SK-N-SH treated with all-trans-retinoic acid at 6 μM for 48 hours (cell line): ENCODE results near the gene TTC27.
"Not testable (repeated sequence)": the region's sequence is repeated elsewhere in the genome, so short reads cannot be mapped to it uniquely, and the experiment has no call there.

Source experiments
- ATAC-seq: fragments of 200-7000 bp; cut with Tn5 transposase; 3 replicates; pipeline ENCODE4 v1.9.1; 2020; ENCODE audit warnings: mild to moderate bottlenecking, moderate library complexity
- BACH2 ChIP-seq: fragments of 250-450 bp; sonication (Bioruptor Pico); IDR thresholded peaks from 2 replicates; pipeline ENCODE4 v1.9.0; 2021; ENCODE audit warnings: mild to moderate bottlenecking, borderline replicate concordance
- CREB5 ChIP-seq: fragments of 250-450 bp; sonication (Bioruptor Pico); IDR thresholded peaks from 2 replicates; pipeline ENCODE4 v1.5.1; 2020; ENCODE audit warnings: low read depth, mild to moderate bottlenecking, moderate library complexity
- CSDC2 ChIP-seq: fragments of 250-450 bp; sonication (Bioruptor Pico); IDR thresholded peaks from 2 replicates; pipeline ENCODE4 v1.5.0; 2020; ENCODE audit warnings: mild to moderate bottlenecking, moderate library complexity
- CSRNP3 ChIP-seq: fragments of 250-450 bp; sonication (Bioruptor Pico); IDR thresholded peaks from 2 replicates; pipeline ENCODE4 v1.5.1; 2021; ENCODE audit warnings: mild to moderate bottlenecking, moderate library complexity
- ISL1 ChIP-seq: fragments of 250-450 bp; sonication (Bioruptor Pico); IDR thresholded peaks from 2 replicates; pipeline ENCODE4 v2.1.2; 2022; ENCODE audit warnings: mild to moderate bottlenecking, moderate library complexity
- OSR1 ChIP-seq: fragments of 250-450 bp; sonication (Bioruptor Pico); IDR thresholded peaks from 2 replicates; pipeline ENCODE4 v1.8.0; 2022; ENCODE audit warnings: moderate library complexity, mild to moderate bottlenecking, inconsistent platforms
- PPARA ChIP-seq: fragments of 250-450 bp; sonication (Bioruptor Pico); IDR thresholded peaks from 2 replicates; pipeline ENCODE4 v1.5.0; 2020; ENCODE audit warnings: mild to moderate bottlenecking, borderline replicate concordance
- RARB ChIP-seq: fragments of 250-450 bp; sonication (Bioruptor Pico); IDR thresholded peaks from 2 replicates; pipeline ENCODE4 v1.8.0; 2021; ENCODE audit warnings: mild to moderate bottlenecking, moderate library complexity
- SNAI2 ChIP-seq: fragments of 250-450 bp; sonication (Bioruptor Pico); IDR thresholded peaks from 2 replicates; pipeline ENCODE4 v1.5.0; 2020; ENCODE audit warnings: mild to moderate bottlenecking, moderate library complexity
- TOX ChIP-seq: fragments of 250-450 bp; sonication (Bioruptor Pico); IDR thresholded peaks from 2 replicates; pipeline ENCODE4 v1.8.0; 2021; ENCODE audit warnings: mild to moderate bottlenecking, moderate library complexity, borderline replicate concordance
- TSHZ2 ChIP-seq: fragments of 250-450 bp; sonication (Bioruptor Pico); IDR thresholded peaks from 2 replicates; pipeline ENCODE4 v1.5.0; 2020; ENCODE audit warnings: mild to moderate bottlenecking, moderate library complexity
- ZC3H10 ChIP-seq: fragments of 250-450 bp; sonication (Bioruptor Pico); IDR thresholded peaks from 2 replicates; pipeline ENCODE4 v1.5.1; 2021; ENCODE audit warnings: mild to moderate bottlenecking, moderate library complexity
- ZFP3 ChIP-seq: fragments of 250-450 bp; sonication (Bioruptor Pico); IDR thresholded peaks from 2 replicates; pipeline ENCODE4 v1.5.0; 2020; ENCODE audit warnings: mild to moderate bottlenecking, moderate library complexity
- ZFP30 ChIP-seq: fragments of 450-650 bp; formaldehyde crosslinking; IDR thresholded peaks from 2 replicates; pipeline ENCODE4 v1.5.0; 2022; ENCODE audit warnings: mild to moderate bottlenecking, moderate library complexity
- ZNF565 ChIP-seq: fragments of 450-650 bp; formaldehyde crosslinking; conservative IDR thresholded peaks from 2 replicates; pipeline ENCODE4 v1.5.0; 2020; ENCODE audit warnings: low read depth, mild to moderate bottlenecking, moderate library complexity
- ZNF70 ChIP-seq: fragments of 450-650 bp; formaldehyde crosslinking; IDR thresholded peaks from 2 replicates; pipeline ENCODE4 v1.5.0; 2020; ENCODE audit warnings: mild to moderate bottlenecking, moderate library complexity

The TTC27 gene

GRCh38 chr2:32623311-32623706 is 4.5 kb upstream of the TTC27 start (continued):
- no peak for TF ChIP-seq TSHZ2
- TF ChIP-seq BACH2 (CRISPR knock-in tag), result no peak
- no peak for TF ChIP-seq SNAI2
- TF ChIP-seq ZNF565, result no peak
- TF ChIP-seq, all 23 proteins: peak for 0

- TF ChIP-seq CSRNP3 (CRISPR knock-in tag) (no peak), TSHZ2 (no peak)
- TF ChIP-seq, all 23 proteins: peak for 0
- ATAC-seq, result no peak
Measured at GRCh38 chr2:32624812-32625211, 3.0 kb upstream of the TTC27 start.

GRCh38 chr2:32626639-32627221 is 1.1 kb upstream of the TTC27 start:
- TF ChIP-seq PPARA (CRISPR knock-in tag), result no peak
- no peak for TF ChIP-seq CSRNP3 (CRISPR knock-in tag)
- no peak for TF ChIP-seq ZNF70 (CRISPR knock-in tag)
- TF ChIP-seq ZNF565, result no peak
- no peak for TF ChIP-seq TOX (CRISPR knock-in tag)
- no peak for TF ChIP-seq BACH2 (CRISPR knock-in tag)
- no peak for TF ChIP-seq CREB5 (CRISPR knock-in tag)
- no peak for TF ChIP-seq OSR1 (CRISPR knock-in tag)
- no peak for TF ChIP-seq ZC3H10 (CRISPR knock-in tag)
- ATAC-seq, result no peak

- peak; percentile 49 for ATAC-seq
- TF ChIP-seq OSR1 (CRISPR knock-in tag) (no peak), ZNF565 (0 out of 2 replicates have a peak, but pooled peaks have one; percentile 38)
Measured at GRCh38 chr2:32627441-32627813, 423 bp upstream of the TTC27 start.

- TF ChIP-seq ISL1 (peak; percentile 84), TOX (CRISPR knock-in tag) (no peak)
- peak; percentile 7; the same call in 1 of the 3 replicates for ATAC-seq
Measured at GRCh38 chr2:32632089-32632488, 4.2 kb downstream of the TTC27 start.

- no peak for TF ChIP-seq RARB
- TF ChIP-seq ZNF565, result no peak
- TF ChIP-seq CSDC2 (CRISPR knock-in tag), result no peak
- TF ChIP-seq ZFP3 (CRISPR knock-in tag), result no peak
- TF ChIP-seq PPARA (CRISPR knock-in tag), result no peak
- TF ChIP-seq CSRNP3 (CRISPR knock-in tag), result no peak
- TF ChIP-seq ZFP30 (CRISPR knock-in tag), result no peak
- ATAC-seq, result no peak
Measured at GRCh38 chr2:32633040-32633439, 5.2 kb downstream of the TTC27 start.

GRCh38 chr2:32638548-32638947 is 10.7 kb downstream of the TTC27 start:
- not testable (repeated sequence) for ATAC-seq
